GM10248 (cell line): ENCODE data around the gene IL13.

Source experiments
- CTCF ChIA-PET: fragments of 300-600 bp; sonication (Branson Sonifier 250); formaldehyde crosslinking; extraction: SDS; loops from one replicate; lab custom pipeline; 2021; ENCODE audit warnings: antibody characterized with exemption; lab: Yijun Ruan, JAX
- POLR2A ChIA-PET: fragments of 350-650 bp; sonication (Branson Sonifier 250); formaldehyde crosslinking; extraction: SDS; loops from one replicate; lab custom pipeline; 2020; ENCODE audit warnings: antibody characterized with exemption; lab: Yijun Ruan, JAX
- DNase-seq: peaks from one replicate; pipeline ENCODE4 v3.0.0; 2012; ENCODE audit errors: extremely low spot score
- CTCF ChIP-seq: IDR thresholded peaks from 2 replicates; pipeline ENCODE4 v1.5.1; 2012; ENCODE audit warnings: mild to moderate bottlenecking, low read depth; ENCODE audit errors: extremely low read depth, missing control alignments, control extremely low read depth

IL13 gene

GRCh38 chr5:132677682-132678400 lies 19.9 kb downstream of the IL13 start:
- CTCF ChIA-PET, result interaction anchor here (1.3 to 9.2 kb wide), 3 partner anchors 9 to 15 kb away, joined by 4 to 78 read pairs (median 12); partner anchors contain the start of gene IL13
- no peak for DNase-seq
- POLR2A ChIA-PET, result no interaction called here
- TF ChIP-seq CTCF, result no peak

- ChIA-PET CTCF (interaction anchor here (1.1 to 9.2 kb wide), 4 partner anchors 10 to 75 kb away, joined by 4 to 78 read pairs (median 8); partner anchors contain the start of gene IL13), POLR2A (interaction anchor here (0.5 kb wide), 1 partner anchor 1929 kb away, joined by 6 read pairs; no protein-coding TSS in a partner anchor)
These were observed 20.8 kb downstream of the IL13 start for GRCh38 chr5:132678735-132679134.

DNA sequence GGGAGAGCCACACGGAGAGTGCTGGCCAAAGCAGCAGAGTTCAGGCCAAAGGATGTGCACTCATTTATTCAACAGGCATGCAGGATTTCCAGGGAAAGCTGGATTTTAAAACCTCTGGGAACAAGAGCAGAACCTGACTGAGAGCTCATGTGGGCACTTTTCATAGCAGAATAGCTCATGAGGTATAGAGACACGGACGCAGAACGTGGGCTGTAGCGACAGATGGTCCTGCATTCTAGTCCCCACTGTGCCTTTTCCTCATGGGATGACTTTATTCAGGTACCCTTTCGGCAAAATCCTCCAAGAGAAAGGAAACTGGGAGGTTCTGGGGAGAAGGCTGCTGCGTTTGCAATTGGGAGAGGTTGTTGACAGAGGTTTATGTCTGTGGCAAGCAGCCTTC lies 21.2 kb downstream of the IL13 start:
- TF ChIP-seq CTCF, result no peak
- no peak for DNase-seq
- POLR2A ChIA-PET, result no interaction called here
- CTCF ChIA-PET, result interaction anchor here (1.1 to 9.2 kb wide), 4 partner anchors 9 to 74 kb away, joined by 4 to 78 read pairs (median 8); partner anchors contain the start of gene IL13

More at GRCh38 chr5:132678735-132679134, 20.8 kb downstream of the IL13 start:
- no peak for TF ChIP-seq CTCF
- DNase-seq, result no peak

DNA sequence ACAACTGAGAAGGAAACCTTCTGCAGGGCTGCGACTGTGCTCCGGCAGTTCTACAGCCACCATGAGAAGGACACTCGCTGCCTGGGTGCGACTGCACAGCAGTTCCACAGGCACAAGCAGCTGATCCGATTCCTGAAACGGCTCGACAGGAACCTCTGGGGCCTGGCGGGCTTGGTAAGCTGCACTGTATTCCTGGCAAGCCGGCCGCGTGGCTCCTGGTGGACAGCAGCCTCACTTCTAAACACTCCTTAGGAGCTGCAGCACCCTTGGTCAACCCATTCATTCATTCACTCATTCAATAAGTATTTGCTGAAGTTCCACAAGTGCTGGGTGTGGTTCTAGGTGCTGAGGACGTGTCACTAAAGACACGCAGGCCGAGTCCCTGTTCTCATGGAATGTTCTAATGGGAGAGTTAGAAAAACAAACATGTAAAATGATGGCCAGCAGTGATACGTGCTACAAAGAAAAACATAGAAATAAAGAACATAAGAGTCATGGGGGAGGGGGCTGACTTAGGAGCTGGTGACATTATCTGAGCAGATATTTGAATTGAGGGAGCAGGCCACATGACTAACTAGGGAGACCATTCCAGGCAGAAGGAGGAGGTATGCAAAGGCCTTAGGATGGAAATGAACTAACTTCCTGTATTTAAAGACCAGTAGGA lies 21.9 kb downstream of the IL13 start:
- no peak for DNase-seq
- no peak for TF ChIP-seq CTCF
- POLR2A ChIA-PET, result no interaction called here
- CTCF ChIA-PET, result interaction anchor here (1.1 to 9.2 kb wide), 3 partner anchors 17 to 74 kb away, joined by 4 to 78 read pairs (median 5); partner anchors contain the start of gene IL13

DNA sequence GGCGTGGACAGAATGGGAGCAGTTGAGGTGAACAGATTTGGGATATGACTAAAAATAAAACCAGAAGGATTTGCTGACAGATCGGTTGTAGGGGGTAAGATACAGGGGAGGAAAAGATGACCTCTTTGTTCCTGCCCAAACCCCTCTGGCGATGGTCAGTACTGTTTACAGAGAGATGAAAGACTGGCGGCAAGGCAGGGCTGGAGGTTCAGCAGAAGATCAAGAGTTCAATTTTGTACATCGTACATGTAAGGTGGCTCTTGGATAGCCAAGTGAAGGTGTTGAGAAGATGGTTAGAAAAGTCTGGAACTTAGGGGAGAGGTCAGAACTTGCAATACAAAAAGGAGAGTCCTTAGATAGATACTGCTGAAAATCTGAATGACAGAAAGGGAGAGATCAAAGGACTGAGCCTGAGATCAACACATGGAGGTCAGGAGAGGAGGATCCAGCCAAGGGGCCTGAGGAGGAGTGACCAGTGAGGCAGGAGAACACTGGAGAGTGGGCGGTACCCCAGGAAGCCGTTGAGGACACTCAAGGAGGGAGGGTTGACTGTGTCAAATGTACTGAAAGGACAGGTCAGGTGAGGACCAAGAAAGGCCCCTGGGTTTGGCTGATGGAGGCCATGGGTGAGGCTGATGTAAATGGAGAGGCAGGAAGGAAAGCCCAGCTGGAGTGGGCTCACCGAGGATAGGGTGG lies 23.0 kb downstream of the IL13 start:
- CTCF ChIA-PET, result interaction anchor here (0.9 to 1.5 kb wide), 3 partner anchors 9 to 48 kb away, joined by 3 to 6 read pairs (median 3); no protein-coding TSS in a partner anchor
- no peak for TF ChIP-seq CTCF
- POLR2A ChIA-PET, result no interaction called here
- no peak for DNase-seq

DNA sequence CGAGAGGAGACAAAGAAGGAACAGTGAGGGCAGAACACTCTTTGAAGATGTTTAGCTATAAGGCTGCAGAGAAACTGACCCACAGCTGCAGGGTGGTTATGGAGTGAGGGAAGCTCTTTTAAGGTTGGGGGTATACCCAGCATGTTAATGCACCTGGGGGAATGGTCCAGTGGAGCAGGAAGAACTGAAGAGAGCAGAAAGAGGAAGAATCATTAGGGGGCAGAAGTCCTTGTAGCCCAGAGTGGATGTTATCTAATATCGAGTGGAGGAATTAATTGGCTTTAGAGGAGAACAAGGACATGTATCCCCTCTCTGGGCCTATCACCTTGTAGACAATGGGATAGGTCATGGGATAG lies 23.5 kb downstream of the IL13 start:
- ChIA-PET CTCF (interaction anchor here (0.9 to 1.5 kb wide), 4 partner anchors 8 to 47 kb away, joined by 3 to 6 read pairs (median 3); no protein-coding TSS in a partner anchor), POLR2A (no interaction called here)
- no peak for TF ChIP-seq CTCF
- DNase-seq, result no peak
